HG02973 (cell line): ENCODE data around the gene HDHD2.
A peak's percentile ranks its signal among the peaks of the same experiment; 100 is the strongest.
"Not testable (repeated sequence)": the region's sequence is repeated elsewhere in the genome, so short reads cannot be mapped to it uniquely, and the experiment has no call there.

ENCODE experiments used
- ATAC-seq: cut with Tn5 transposase; IDR thresholded peaks from one replicate; pipeline ENCODE4 v1.9.1; 2021; ENCODE audit warnings: moderate library complexity; ENCODE audit not compliant: unreplicated experiment

The HDHD2 gene

GRCh38 chr18:47150029-47150823, at the start of gene HDHD2:
Gene HDHD2 (minus strand): TSS chr18:47150500. CDS start chr18:47136439, 14,061 bp downstream.
- peak; percentile 79 for ATAC-seq

GRCh38 chr18:47195961-47196360, 45.7 kb upstream of the HDHD2 start:
- ATAC-seq: not testable (repeated sequence)

GRCh38 chr18:47191961-47192360, 41.7 kb upstream of the HDHD2 start:
- ATAC-seq: no peak

GRCh38 chr18:47187721-47188120, 37.4 kb upstream of the HDHD2 start:
- ATAC-seq: no peak

DNA sequence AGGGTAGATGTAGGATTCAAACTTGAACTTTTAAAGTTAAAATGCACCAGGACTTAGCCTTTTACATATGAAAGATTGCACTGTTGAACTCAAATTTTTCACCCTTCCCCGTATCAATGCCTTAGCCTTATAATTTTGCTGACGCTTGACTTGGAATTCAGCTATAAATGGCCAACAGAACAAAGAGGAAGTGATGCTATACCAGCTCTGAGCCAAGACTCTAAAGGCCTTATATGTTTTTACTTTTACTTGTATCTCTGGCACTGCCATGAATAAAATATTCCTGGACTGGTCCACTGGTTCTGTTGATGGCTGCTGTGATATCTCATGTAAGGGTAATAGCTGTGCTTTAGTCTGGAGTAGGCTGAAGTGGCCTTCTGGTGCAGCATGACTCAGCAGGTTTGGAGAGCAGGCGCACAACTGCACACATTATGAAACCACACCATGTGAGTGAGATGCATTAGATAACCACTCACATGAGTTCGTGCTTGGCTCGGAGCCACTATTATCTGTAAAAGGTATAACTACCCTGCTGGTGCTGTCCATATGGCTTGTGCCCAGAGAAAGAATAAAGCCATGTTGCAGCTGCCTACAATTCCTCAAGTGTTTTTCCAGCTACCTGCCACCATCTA, 34.2 kb upstream of the HDHD2 start:
- ATAC-seq: no peak

GRCh38 chr18:47182156-47182555, 31.9 kb upstream of the HDHD2 start:
- not testable (repeated sequence) for ATAC-seq

DNA sequence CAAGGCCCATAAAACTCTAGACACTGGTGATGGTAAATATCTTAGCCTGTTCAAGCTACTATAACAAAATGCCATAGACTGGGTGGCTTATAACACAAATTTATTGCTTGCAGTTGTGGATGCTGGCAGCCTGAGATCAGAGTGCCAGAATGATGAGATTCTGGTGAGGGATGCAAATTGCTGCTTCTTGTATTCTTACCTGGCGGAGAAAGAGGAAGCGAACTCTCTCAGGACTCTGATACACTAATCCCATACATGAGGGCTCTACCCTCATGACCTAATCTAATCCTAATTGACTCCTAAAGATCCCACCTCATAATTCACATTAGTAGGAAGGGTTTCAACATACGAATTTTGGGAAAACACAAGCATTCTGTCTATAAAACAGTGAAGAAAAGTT, 30.5 kb upstream of the HDHD2 start:
- no peak for ATAC-seq

DNA sequence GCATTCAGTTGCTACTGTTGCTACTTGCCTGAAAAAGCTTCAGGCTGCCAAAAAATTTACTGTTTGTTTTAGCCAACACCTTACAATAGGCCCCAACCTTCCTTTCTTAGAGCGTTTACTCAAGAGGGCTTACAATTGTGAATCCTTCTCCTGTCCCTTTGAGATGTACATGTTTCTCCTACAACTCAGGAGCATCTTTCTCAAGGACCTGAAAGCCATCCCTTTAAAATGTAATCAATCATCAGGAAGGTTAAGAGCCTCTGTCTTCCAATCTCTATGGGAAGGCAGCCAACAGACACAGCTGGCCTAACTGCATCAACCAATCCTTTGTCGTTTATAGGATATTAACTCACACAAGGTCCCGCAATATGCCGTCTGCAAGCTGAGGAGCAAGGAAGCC, 29.2 kb upstream of the HDHD2 start:
- no peak for ATAC-seq

DNA sequence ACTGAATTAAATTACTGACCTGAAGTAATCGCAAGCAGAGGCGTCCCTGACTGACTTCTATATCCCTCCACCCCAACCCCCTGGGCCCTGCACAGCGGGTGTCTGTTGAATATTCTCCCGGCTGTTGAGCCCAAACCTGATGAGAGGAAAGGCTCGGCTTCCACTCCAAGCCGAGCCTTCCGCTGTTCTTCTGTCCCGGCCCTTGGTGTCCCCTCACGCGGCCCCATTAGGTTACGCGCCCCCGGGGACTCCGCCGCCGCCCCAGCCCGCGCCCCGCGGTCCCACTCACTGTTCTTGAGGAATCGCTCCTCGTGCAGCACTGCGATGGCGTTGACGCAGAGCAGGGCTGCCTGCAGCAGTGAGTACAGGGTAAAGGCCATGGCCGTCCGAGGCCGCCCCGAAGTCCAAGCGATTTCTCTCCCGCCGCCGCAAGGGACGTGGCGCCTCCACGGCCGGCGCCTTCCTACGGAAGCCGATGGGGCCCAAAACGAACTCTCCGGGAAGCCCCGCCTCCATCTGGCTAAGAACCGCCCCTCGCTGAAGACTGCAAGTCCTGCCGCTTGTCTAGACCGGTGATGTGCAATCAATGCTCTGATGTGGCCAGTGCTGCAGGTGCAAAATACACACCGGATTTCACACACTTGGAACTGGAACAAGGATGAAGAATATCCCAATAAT, 25.7 kb upstream of the HDHD2 start, which contains the start of gene IER3IP1:
Gene IER3IP1 (minus strand): TSS at position 467 of the 678 bp plus-strand sequence. CDS start 87 bp downstream, at position 380.
- ATAC-seq: peak; percentile 81

- ATAC-seq: peak; percentile 9
Observed at GRCh38 chr18:47175283-47175897, 25.1 kb upstream of the HDHD2 start.

GRCh38 chr18:47174545-47175116, 24.3 kb upstream of the HDHD2 start:
- no peak for ATAC-seq

DNA sequence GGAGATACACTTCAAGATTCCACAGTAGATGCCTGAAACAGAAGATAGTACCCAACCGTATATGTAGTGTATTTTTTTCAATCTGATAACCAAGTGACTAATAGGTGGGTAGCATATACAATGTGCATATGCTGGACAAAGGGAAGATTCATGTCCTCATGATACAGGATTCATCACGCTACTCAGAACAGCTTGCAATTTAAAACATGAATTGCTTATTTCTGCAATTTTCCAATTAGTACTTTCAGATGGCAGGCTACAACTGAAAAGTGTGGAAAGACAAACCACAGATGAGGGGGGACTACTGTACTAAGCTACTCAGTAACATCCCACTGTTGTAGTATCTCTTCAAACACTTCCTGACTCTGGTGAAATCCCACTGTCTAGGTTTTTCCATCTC, 22.2 kb upstream of the HDHD2 start:
- no peak for ATAC-seq

DNA sequence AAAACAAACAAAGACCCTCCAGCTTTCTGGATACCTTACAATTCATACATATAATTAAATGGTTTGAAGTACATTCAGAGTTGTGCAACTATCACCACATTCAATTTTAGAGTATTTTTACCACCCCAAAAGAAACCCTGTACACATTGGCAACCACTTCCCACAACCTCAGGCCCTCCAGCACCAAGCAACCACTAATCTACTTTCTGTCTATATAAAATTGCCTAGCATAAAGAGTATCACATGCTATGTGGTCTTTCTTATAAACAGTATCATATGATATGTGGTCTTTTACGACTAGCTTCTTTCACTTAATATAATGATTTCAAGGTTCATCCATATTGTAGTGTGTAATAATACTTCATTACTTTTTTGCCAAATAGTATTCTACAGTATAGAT, 18.6 kb upstream of the HDHD2 start:
- ATAC-seq: no peak

- no peak for ATAC-seq
Observed at GRCh38 chr18:47168509-47168908, 18.2 kb upstream of the HDHD2 start.

GRCh38 chr18:47166294-47166693, 16.0 kb upstream of the HDHD2 start:
- no peak for ATAC-seq

DNA sequence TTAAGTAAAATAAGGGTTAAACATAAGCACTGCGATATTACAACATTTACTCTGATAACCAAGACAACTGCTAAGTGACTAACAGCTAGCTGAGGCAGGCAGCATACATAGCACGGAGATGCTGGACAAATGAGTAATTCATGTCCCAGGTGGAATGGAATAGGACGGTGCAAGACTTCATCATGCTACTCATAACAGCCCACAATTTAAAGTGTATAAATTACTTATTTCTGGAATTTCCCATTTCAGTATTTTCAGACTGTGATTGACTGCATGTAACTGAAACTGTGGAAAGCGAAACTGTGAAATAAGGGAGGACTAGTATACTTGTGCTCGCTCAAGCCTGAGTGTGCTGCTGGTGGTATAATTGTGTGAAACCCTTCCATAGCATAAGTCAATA, 12.9 kb upstream of the HDHD2 start:
- peak; percentile 89 for ATAC-seq

GRCh38 chr18:47160256-47160655, 10.0 kb upstream of the HDHD2 start:
- ATAC-seq: no peak

GRCh38 chr18:47158404-47158803, 8.1 kb upstream of the HDHD2 start:
- ATAC-seq: not testable (repeated sequence)

DNA sequence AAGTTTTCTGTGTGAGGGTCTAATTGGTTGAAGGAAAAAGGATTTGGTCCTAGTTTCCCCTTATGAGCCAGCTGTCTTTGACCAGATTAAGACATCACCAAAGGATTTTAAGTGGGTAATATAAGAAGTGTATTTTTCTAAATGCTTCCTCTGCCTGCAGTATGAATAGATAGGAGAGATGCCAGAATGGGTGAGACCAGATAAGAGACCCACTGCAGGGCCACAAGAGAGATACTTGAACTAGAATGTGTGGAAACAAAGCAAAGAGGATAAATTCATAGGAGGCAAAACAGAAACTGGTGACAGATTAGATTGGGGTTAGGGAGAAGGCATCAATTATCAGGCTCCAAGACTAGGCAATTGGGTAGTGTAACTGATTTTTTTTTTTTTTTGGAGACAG, 1.1 kb upstream of the HDHD2 start:
- ATAC-seq: no peak

DNA sequence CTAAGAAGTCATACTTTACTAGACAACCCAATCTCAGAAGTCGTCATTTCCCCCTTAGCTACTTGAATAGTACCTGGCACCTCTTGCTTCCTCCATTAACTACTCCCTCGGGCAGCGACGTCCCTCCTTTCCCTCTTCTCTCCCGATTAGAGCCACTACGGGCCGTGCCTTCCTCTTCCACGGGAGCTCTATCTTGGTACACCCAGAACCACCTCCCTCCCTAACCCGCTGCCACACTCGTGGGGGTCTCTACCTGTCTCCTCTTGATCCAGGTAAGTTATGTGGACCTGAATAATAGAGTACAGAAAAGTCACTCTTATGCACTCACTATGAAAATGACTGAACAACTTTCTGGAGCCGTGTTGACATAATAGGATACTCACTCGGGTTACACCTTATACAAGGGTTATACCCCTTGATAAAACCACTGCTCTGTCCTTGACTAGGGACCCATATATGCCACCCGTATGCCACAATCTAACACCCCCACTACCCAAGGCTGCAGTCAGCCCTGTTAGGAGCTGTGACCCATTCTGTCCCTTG, 595 bp upstream of the HDHD2 start:
- peak; percentile 2 for ATAC-seq
